Keratinocyte (primary cell): ENCODE data around the gene UBASH3B. TPM values are rescaled to one million over a fixed set of nuclear protein-coding genes. Genes with fewer than 3 reads are reported as not detected.

Experiments used
- DNase-seq: peaks from one replicate; pipeline ENCODE4 v3.0.0-alpha.2; 2011; ENCODE audit warnings: low read depth, missing footprints, low spot score
- FAIRE-seq: peaks from 2 replicates; lab custom pipeline; 2011; peaks lifted over from hg19 to GRCh38; lab: Jason Lieb, UNC
- H2AFZ ChIP-seq: 2 replicates; pipeline ENCODE4 v1.6.0; 2012; ENCODE audit warnings: low read length, control low read depth, inconsistent platforms; ENCODE audit not compliant: control insufficient read depth
- H3K27ac ChIP-seq: 2 replicates; pipeline ENCODE4 v1.5.1; 2011; ENCODE audit warnings: low read length; ENCODE audit not compliant: control insufficient read depth, insufficient read depth
- H3K27me3 ChIP-seq: 3 replicates; pipeline ENCODE4 v1.6.0; 2011; ENCODE audit warnings: low read length; ENCODE audit not compliant: control insufficient read depth, insufficient read depth; ENCODE audit errors: extremely low read depth
- H3K36me3 ChIP-seq, 2 experiments: 2 replicates in 1 of 2; 3 replicates in 1 of 2; pipeline ENCODE4 v1.5.1; 2011; ENCODE audit warnings: low read length in 2 of 2, mild to moderate bottlenecking in 1 of 2; ENCODE audit not compliant: control insufficient read depth in 2 of 2, insufficient read depth in 2 of 2; ENCODE audit errors: extremely low read depth in 1 of 2
- H3K4me1 ChIP-seq: 3 replicates; pipeline ENCODE4 v1.5.1; 2011; ENCODE audit warnings: low read length; ENCODE audit not compliant: control insufficient read depth, insufficient read depth; ENCODE audit errors: extremely low read depth
- H3K4me2 ChIP-seq: 3 replicates; pipeline ENCODE4 v1.6.0; 2011; ENCODE audit warnings: low read depth, low read length; ENCODE audit not compliant: control insufficient read depth, insufficient read depth; ENCODE audit errors: extremely low read depth
- H3K4me3 ChIP-seq, 3 experiments: fragments of 200-600 bp in 1 of 3; sonication (generic) in 1 of 3; 2 replicates in 2 of 3; 3 replicates in 1 of 3; pipeline ENCODE4 v1.5.1; 2011 to 2016; ENCODE audit warnings: low read length in 3 of 3, mild to moderate bottlenecking in 3 of 3, control low read depth in 2 of 3, inconsistent platforms in 1 of 3, low read depth in 1 of 3, mixed read lengths in 1 of 3, mixed run types in 1 of 3, moderate library complexity in 1 of 3; ENCODE audit not compliant: control insufficient read depth in 2 of 3, insufficient read depth in 2 of 3; ENCODE audit errors: extremely low read depth in 1 of 3
- H3K79me2 ChIP-seq: 2 replicates; pipeline ENCODE4 v1.6.0; 2012; ENCODE audit warnings: low read length; ENCODE audit not compliant: control insufficient read depth, insufficient read depth
- H3K9ac ChIP-seq: 3 replicates; pipeline ENCODE4 v1.6.0; 2011; ENCODE audit warnings: low read length; ENCODE audit not compliant: control insufficient read depth, insufficient read depth; ENCODE audit errors: extremely low read depth
- H3K9me1 ChIP-seq: 3 replicates; pipeline ENCODE4 v1.6.0; 2011; ENCODE audit warnings: low read length; ENCODE audit not compliant: control insufficient read depth, insufficient read depth; ENCODE audit errors: extremely low read depth
- H3K9me3 ChIP-seq: 2 replicates; pipeline ENCODE4 v1.5.1; 2012; ENCODE audit warnings: low read depth, low read length; ENCODE audit not compliant: control insufficient read depth
- H4K20me1 ChIP-seq: 3 replicates; pipeline ENCODE4 v1.6.0; 2011; ENCODE audit warnings: low read length; ENCODE audit not compliant: control insufficient read depth, insufficient read depth; ENCODE audit errors: extremely low read depth
- EZH2 ChIP-seq: IDR thresholded peaks from one replicate; pipeline ENCODE4 v1.6.1; 2012; ENCODE audit warnings: inconsistent platforms, mild to moderate bottlenecking, low read length, moderate library complexity
- dilution Hi-C: fragments of 300-500 bp; cut with MboI; formaldehyde crosslinking; loops from one replicate; pipeline ENCODE4 v1.7.0; 2020; ENCODE audit warnings: low sequenced_read_pairs; ENCODE audit not compliant: extremely low pct_ligation_motif_present
- polyA plus RNA-seq, 5 experiments: library from polyadenylated mRNA; depleted of rRNA in 3 of 5; stranded (reverse) in 3 of 5; stranded (forward) in 1 of 5; unstranded in 1 of 5; fragments of >200 nt; gene quantifications; 1 replicate in 1 of 5; 2 replicates in 3 of 5; 3 replicates in 1 of 5; pipeline versions ENCODE4 v1.2.1 to v1.2.3, GENCODE V29; 2011 to 2012; ENCODE audit warnings: missing spikeins in 2 of 5, low read depth in 1 of 5, low replicate concordance in 1 of 5
- TF ChIP-seq, protein P1 (sequence below), 3 experiments: IDR thresholded peaks in 1 of 3; conservative IDR thresholded peaks in 1 of 3; optimal IDR thresholded peaks in 1 of 3; 2 replicates in 2 of 3; 3 replicates in 1 of 3; pipeline versions ENCODE3 to v1.5.1; 2011; ENCODE audit warnings: low read length in 3 of 3, mild to moderate bottlenecking in 3 of 3, moderate library complexity in 2 of 3, control low read depth in 1 of 3, inconsistent platforms in 1 of 3; ENCODE audit not compliant: insufficient read depth in 2 of 3; ENCODE audit errors: extremely low read depth in 1 of 3

UBASH3B gene
- polyA plus RNA-seq, 1 donor (not counting 4 experiments of a cell fraction or from before 2014, with no cell fraction given), result 25.0 TPM

GRCh38 chr11:122717264-122717867 lies 61.8 kb downstream of the UBASH3B start:
- peaks cover 4% of the 10 kb centered on the region for H4K20me1 ChIP-seq
- H3K9me1 ChIP-seq, result peaks cover 4% of the 10 kb centered on the region
- peaks cover 8% of the 10 kb centered on the region in 2 experiments for H3K36me3 ChIP-seq
- no peak overlapping the region for H3K4me3 ChIP-seq
- H3K4me2 ChIP-seq, result no peak overlapping the region
- no peak overlapping the region for H2AFZ ChIP-seq
- H3K27ac ChIP-seq, result no peak overlapping the region
- H3K9ac ChIP-seq, result no peak overlapping the region
- TF ChIP-seq EZH2, result no peak
- TF ChIP-seq, protein P1, sequence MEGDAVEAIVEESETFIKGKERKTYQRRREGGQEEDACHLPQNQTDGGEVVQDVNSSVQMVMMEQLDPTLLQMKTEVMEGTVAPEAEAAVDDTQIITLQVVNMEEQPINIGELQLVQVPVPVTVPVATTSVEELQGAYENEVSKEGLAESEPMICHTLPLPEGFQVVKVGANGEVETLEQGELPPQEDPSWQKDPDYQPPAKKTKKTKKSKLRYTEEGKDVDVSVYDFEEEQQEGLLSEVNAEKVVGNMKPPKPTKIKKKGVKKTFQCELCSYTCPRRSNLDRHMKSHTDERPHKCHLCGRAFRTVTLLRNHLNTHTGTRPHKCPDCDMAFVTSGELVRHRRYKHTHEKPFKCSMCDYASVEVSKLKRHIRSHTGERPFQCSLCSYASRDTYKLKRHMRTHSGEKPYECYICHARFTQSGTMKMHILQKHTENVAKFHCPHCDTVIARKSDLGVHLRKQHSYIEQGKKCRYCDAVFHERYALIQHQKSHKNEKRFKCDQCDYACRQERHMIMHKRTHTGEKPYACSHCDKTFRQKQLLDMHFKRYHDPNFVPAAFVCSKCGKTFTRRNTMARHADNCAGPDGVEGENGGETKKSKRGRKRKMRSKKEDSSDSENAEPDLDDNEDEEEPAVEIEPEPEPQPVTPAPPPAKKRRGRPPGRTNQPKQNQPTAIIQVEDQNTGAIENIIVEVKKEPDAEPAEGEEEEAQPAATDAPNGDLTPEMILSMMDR (optimal IDR thresholded peaks at IDR 0.05 in 1 of 3, IDR thresholded peaks at IDR 0.05 in 1 of 3, conservative IDR thresholded peaks at IDR 0.05 in 1 of 3; ENCODE audit: extremely low read depth in 1 of 3, insufficient read depth in 2 of 3, low read length in 3 of 3), result no peak
- dilution Hi-C loops, result no loop called here
- no peaks in the 10 kb centered on the region for H3K27me3 ChIP-seq
- no peak for FAIRE-seq
- no peak for DNase-seq
- H3K79me2 ChIP-seq, result peaks cover 33% of the 10 kb centered on the region
- H3K4me1 ChIP-seq, result peaks cover 32% of the 10 kb centered on the region
- no peaks in the 10 kb centered on the region for H3K9me3 ChIP-seq

DNA sequence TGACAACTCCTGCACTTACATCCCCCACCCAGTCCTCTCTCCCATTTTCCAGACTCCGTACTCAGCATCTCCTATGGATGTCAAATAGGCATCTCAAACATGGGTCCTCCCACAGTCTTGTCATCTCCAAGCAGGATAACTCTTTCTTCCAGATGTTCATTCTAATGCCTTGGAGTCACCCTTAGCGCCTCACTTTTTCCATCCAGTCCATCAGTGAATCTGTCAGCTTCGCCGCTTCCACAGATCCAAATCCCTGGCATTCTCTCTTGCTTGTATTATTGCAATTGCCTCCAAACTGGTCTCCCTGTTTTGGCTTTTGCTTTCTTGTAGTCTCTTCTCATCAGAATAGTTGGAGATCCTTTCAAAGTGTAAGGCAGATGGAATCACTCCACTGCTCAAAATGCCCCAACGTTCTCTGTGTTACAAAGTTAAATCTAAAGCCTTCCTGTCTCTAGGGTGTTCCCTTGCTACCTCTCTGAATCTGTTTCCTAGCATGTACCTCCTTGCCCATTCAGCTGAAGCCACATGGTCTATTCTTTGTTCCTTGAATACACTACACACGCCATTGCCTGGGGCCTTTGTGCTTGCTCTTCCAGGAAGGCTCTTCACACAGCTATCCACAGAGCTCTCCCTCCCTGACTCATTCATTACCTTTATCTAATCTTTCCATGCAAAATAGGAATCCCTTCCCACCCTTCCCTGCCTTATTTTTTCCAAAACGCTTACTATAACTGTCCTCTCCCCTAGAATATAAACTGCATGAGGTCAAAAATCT lies 64.8 kb downstream of the UBASH3B start:
- H3K9ac ChIP-seq, result no peak overlapping the region
- peaks cover 37% of the 10 kb centered on the region for H3K79me2 ChIP-seq
- FAIRE-seq (peak; percentile 96), DNase-seq (peak; percentile 76)
- no peaks in the 10 kb centered on the region for H3K9me3 ChIP-seq
- no peak overlapping the region for H3K4me3 ChIP-seq
- TF ChIP-seq, protein P1 (optimal IDR thresholded peaks at IDR 0.05 in 1 of 3, IDR thresholded peaks at IDR 0.05 in 1 of 3, conservative IDR thresholded peaks at IDR 0.05 in 1 of 3; ENCODE audit: extremely low read depth in 1 of 3, insufficient read depth in 2 of 3, low read length in 3 of 3), result no peak
- TF ChIP-seq EZH2, result no peak
- dilution Hi-C loops, result no loop called here
- peaks cover 0 to 3% of the 10 kb centered on the region in 2 experiments for H3K36me3 ChIP-seq
- peak overlapping the region; percentile 2 for H3K27ac ChIP-seq
- H4K20me1 ChIP-seq, result peaks cover 6% of the 10 kb centered on the region
- H3K4me2 ChIP-seq, result peak overlapping the region; percentile 65
- H2AFZ ChIP-seq, result no peak overlapping the region
- H3K27me3 ChIP-seq, result no peaks in the 10 kb centered on the region
- peaks cover 43% of the 10 kb centered on the region for H3K4me1 ChIP-seq
- peaks cover 4% of the 10 kb centered on the region for H3K9me1 ChIP-seq
